SU-DHL-6 (cell line): ENCODE results near the gene KDM2B.

Experiments
- H2AFZ ChIP-seq: fragments of 200-600 bp; sonication (generic); 2 replicates; pipeline ENCODE4 v1.6.1; 2014; ENCODE audit warnings: low read depth, mild to moderate bottlenecking, moderate library complexity, mixed read lengths, antibody characterized with exemption, low read length; ENCODE audit not compliant: severe bottlenecking
- H3F3A ChIP-seq: fragments of 200-600 bp; shearing (Covaris generic); 2 replicates; pipeline ENCODE4 v1.6.0; 2016; ENCODE audit warnings: antibody characterized with exemption, mild to moderate bottlenecking; ENCODE audit not compliant: insufficient read depth
- H3K27ac ChIP-seq: fragments of 200-600 bp; sonication (generic); 2 replicates; pipeline ENCODE4 v1.5.1; 2016; ENCODE audit warnings: low read depth, mild to moderate bottlenecking, low read length, moderate library complexity, mixed read lengths
- H3K27me3 ChIP-seq: fragments of 200-600 bp; sonication (generic), shearing (Covaris generic); 2 replicates; pipeline ENCODE4 v1.6.0; 2014; ENCODE audit warnings: mild to moderate bottlenecking, low read length
- H3K36me3 ChIP-seq: fragments of 200-600 bp; sonication (generic); 2 replicates; pipeline ENCODE4 v1.6.1; 2014; ENCODE audit warnings: mild to moderate bottlenecking, low read length, mixed read lengths
- H3K4me2 ChIP-seq: fragments of 300-600, 200-600 bp; shearing (Covaris generic), sonication (generic); 2 replicates; pipeline ENCODE4 v1.6.0; 2014; ENCODE audit warnings: low read length, low read depth, mild to moderate bottlenecking; ENCODE audit not compliant: poor library complexity, severe bottlenecking
- H3K4me3 ChIP-seq: fragments of 200-600 bp; sonication (generic); 2 replicates; pipeline ENCODE4 v1.5.1; 2014; ENCODE audit warnings: antibody characterized with exemption, low read length, mild to moderate bottlenecking, mixed read lengths; ENCODE audit not compliant: insufficient read depth, poor library complexity, severe bottlenecking
- H3K79me2 ChIP-seq: fragments of 200-600 bp; sonication (generic); 2 replicates; pipeline ENCODE4 v1.6.1; 2014; ENCODE audit warnings: mild to moderate bottlenecking, low read length, moderate library complexity; ENCODE audit not compliant: insufficient read depth
- H3K9ac ChIP-seq: fragments of 200-600 bp; sonication (generic); 2 replicates; pipeline ENCODE4 v1.7.0; 2014; ENCODE audit warnings: mild to moderate bottlenecking, low read length
- H3K9me2 ChIP-seq: fragments of 200-600 bp; sonication (generic); replicated peaks from 2 replicates; pipeline ENCODE4 v1.6.1; 2014; ENCODE audit warnings: low read length; ENCODE audit not compliant: insufficient read depth
- H3K9me3 ChIP-seq: fragments of 200-600 bp; sonication (generic); 2 replicates; pipeline ENCODE4 v1.6.1; 2014; ENCODE audit warnings: low read length, mixed read lengths; ENCODE audit not compliant: insufficient read depth
- H4K20me1 ChIP-seq: fragments of 200-600 bp; sonication (generic); 2 replicates; pipeline ENCODE4 v1.6.1; 2014; ENCODE audit warnings: low read depth, mild to moderate bottlenecking, antibody characterized with exemption, low read length, moderate library complexity, mixed read lengths
- EZH2phosphoT487 ChIP-seq: fragments of 200-600 bp; sonication (generic), shearing (Covaris generic); conservative IDR thresholded peaks from 2 replicates; pipeline ENCODE4 v1.6.1; 2018; ENCODE audit warnings: mild to moderate bottlenecking, antibody characterized with exemption, low read length, moderate library complexity, mixed read lengths
- TF ChIP-seq, protein P1 (sequence below): fragments of 200-600 bp; sonication (generic); IDR thresholded peaks from one replicate; pipeline ENCODE4 v1.5.1; 2017; ENCODE audit warnings: antibody characterized with exemption, mild to moderate bottlenecking, low read length, moderate library complexity; ENCODE audit not compliant: insufficient read depth, poor library complexity, severe bottlenecking

KDM2B gene

DNA sequence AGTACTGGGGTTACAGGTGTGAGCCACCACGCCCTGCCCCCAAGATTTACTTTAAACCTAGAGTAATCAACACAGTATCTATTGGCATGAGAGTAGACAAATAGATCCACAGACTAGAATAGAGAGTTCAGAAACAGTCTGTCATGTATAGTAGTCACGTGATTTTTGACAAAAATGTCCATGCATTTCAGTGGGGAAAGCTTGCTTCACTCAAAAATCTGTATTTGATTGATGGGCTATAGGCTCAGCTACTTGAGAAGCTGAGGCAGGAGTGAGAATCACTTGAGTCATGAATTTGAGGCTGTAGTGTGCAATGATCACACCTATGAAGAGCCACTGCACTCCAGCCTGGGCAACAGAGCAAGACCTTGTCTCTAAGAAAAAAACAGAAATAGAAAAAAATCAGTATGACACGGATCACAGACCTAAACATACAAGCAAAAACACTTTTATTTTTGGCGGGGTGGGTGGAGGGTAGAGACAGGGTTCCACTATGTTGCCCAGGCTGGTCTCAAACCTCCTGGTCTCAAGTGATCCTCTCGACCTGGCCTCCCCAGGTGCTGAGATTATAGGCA is 37.9 kb upstream of the KDM2B start:
- no peak for TF ChIP-seq EZH2phosphoT487
- TF ChIP-seq, protein P1, sequence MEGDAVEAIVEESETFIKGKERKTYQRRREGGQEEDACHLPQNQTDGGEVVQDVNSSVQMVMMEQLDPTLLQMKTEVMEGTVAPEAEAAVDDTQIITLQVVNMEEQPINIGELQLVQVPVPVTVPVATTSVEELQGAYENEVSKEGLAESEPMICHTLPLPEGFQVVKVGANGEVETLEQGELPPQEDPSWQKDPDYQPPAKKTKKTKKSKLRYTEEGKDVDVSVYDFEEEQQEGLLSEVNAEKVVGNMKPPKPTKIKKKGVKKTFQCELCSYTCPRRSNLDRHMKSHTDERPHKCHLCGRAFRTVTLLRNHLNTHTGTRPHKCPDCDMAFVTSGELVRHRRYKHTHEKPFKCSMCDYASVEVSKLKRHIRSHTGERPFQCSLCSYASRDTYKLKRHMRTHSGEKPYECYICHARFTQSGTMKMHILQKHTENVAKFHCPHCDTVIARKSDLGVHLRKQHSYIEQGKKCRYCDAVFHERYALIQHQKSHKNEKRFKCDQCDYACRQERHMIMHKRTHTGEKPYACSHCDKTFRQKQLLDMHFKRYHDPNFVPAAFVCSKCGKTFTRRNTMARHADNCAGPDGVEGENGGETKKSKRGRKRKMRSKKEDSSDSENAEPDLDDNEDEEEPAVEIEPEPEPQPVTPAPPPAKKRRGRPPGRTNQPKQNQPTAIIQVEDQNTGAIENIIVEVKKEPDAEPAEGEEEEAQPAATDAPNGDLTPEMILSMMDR: no peak
- Histone ChIP-seq H3K9me3 (no peaks in the 10 kb centered on the region), H3K9me2 (no peaks in the 10 kb centered on the region), H3K4me2 (no peak overlapping the region), H3K9ac (no peak overlapping the region), H2AFZ (no peak overlapping the region), H3K4me3 (no peak overlapping the region), H3F3A (no peaks in the 10 kb centered on the region), H3K36me3 (no peaks in the 10 kb centered on the region), H3K27me3 (no peaks in the 10 kb centered on the region), H4K20me1 (no peaks in the 10 kb centered on the region), H3K79me2 (no peaks in the 10 kb centered on the region), H3K27ac (no peak overlapping the region)

DNA sequence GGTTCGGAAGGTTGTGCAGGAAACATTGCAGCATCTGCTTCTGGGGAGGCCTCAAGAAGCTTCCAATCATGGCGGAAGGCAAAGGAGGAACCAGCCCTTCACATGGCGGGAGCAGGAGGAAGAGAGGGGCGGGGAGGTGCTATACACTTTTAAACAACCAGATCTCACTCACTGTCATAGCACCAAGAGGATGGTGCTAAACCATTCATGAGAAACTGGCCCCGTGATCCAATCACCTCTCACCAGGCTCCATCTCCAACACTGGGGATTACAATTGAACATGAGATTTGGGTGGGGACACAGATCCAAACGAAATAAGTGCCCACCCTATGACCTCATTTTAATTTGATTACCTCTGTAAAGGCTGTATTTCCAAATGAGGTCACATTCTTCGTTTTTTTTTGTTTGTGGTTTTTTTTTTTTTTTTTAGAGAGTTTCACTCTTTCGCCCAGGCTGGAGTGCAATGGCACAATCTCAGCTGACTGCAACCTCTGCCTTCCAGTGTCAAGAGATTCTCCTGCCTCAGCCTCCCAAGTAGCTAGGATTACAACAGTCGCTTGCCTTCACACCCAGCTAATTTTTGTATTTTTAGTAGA is 34.1 kb upstream of the KDM2B start:
- Histone ChIP-seq H3K79me2 (no peaks in the 10 kb centered on the region), H3K4me2 (no peak overlapping the region)
- no peak for TF ChIP-seq EZH2phosphoT487
- TF ChIP-seq, protein P1: no peak

DNA sequence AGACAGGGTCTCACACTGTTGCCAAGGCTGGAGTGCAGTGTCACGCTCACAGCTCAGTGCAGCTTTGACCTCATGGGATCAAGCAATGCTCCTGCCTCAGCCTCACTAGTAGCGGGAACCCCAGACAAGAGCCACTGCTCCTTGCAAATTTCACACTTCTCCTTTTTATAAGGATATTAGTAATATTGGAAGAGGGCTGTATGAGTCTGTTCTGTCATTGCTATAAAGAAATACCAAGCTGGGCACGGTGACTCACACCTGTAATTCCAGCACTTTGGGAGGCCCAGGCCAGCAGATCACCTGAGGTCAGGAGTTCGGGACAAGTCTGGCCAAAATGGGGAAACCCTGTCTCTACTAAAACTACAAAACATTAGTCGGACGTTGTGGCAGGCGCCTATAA is 32.6 kb upstream of the KDM2B start:
- Histone ChIP-seq H3K27me3 (no peaks in the 10 kb centered on the region), H3K9me3 (no peaks in the 10 kb centered on the region), H3K9me2 (no peaks in the 10 kb centered on the region), H3K79me2 (no peaks in the 10 kb centered on the region), H3K27ac (no peak overlapping the region), H4K20me1 (no peaks in the 10 kb centered on the region), H2AFZ (no peak overlapping the region), H3K9ac (no peak overlapping the region), H3F3A (no peaks in the 10 kb centered on the region), H3K4me3 (no peak overlapping the region), H3K36me3 (no peaks in the 10 kb centered on the region), H3K4me2 (no peak overlapping the region)
- TF ChIP-seq EZH2phosphoT487: no peak
- TF ChIP-seq, protein P1: no peak

More for the DNA sequence above, 34.1 kb upstream of the KDM2B start:
- Histone ChIP-seq H2AFZ (no peak overlapping the region), H4K20me1 (no peaks in the 10 kb centered on the region), H3K4me3 (no peak overlapping the region), H3F3A (no peaks in the 10 kb centered on the region), H3K27ac (no peak overlapping the region), H3K36me3 (no peaks in the 10 kb centered on the region), H3K9me2 (no peaks in the 10 kb centered on the region), H3K27me3 (no peaks in the 10 kb centered on the region), H3K9me3 (no peaks in the 10 kb centered on the region), H3K9ac (no peak overlapping the region)
